NK-92 treated with Interleukin-12 subunit alpha and Interleukin-12 subunit beta, amount 100 ng/mL, for 24 hours (cell line): ENCODE data around the gene EHBP1L1.

Source experiments
- DNase-seq: peaks from one replicate; lab custom pipeline; 2025; lab: John Stamatoyannopoulos, UW

The EHBP1L1 gene

GRCh38 chr11:65577756-65578109 is 1.9 kb downstream of the EHBP1L1 start:
- DNase-seq: no peak

- DNase-seq: no peak
These were observed 2.3 kb downstream of the EHBP1L1 start for GRCh38 chr11:65578134-65578533.

GRCh38 chr11:65578667-65579066 is 2.8 kb downstream of the EHBP1L1 start:
- DNase-seq: no peak

- no peak for DNase-seq
These were observed 3.4 kb downstream of the EHBP1L1 start for GRCh38 chr11:65579291-65579690.

GRCh38 chr11:65580031-65580692 is 4.3 kb downstream of the EHBP1L1 start:
- DNase-seq: no peak

- DNase-seq: no peak
These were observed 4.9 kb downstream of the EHBP1L1 start for GRCh38 chr11:65580756-65581155.

GRCh38 chr11:65581928-65582327 is 6.1 kb downstream of the EHBP1L1 start:
- DNase-seq: no peak

- DNase-seq: no peak
These were observed 7.7 kb downstream of the EHBP1L1 start for GRCh38 chr11:65583589-65583988.

- DNase-seq: no peak
These were observed 8.3 kb downstream of the EHBP1L1 start for GRCh38 chr11:65584106-65584505.

GRCh38 chr11:65584723-65585171 is 8.9 kb downstream of the EHBP1L1 start:
- DNase-seq: no peak

GRCh38 chr11:65585396-65586246 is 9.8 kb downstream of the EHBP1L1 start:
- no peak for DNase-seq

GRCh38 chr11:65586247-65586630 is 10.4 kb downstream of the EHBP1L1 start:
- DNase-seq: no peak

- no peak for DNase-seq
These were observed 10.8 kb downstream of the EHBP1L1 start for GRCh38 chr11:65586676-65587075.

GRCh38 chr11:65588199-65589054 is 12.6 kb downstream of the EHBP1L1 start:
- DNase-seq: peak; percentile 76

GRCh38 chr11:65589444-65590239 is 13.8 kb downstream of the EHBP1L1 start:
- no peak for DNase-seq

- DNase-seq: no peak
These were observed 14.4 kb downstream of the EHBP1L1 start for GRCh38 chr11:65590240-65590738.

GRCh38 chr11:65591939-65592857 is 16.3 kb downstream of the EHBP1L1 start:
- no peak for DNase-seq

- DNase-seq: no peak
These were observed 17.1 kb downstream of the EHBP1L1 start for GRCh38 chr11:65592858-65593517.

GRCh38 chr11:65593518-65594414 is 17.9 kb downstream of the EHBP1L1 start:
- DNase-seq: no peak
